Thyroid gland (tissue), 4 donors: ENCODE measurements around the gene CCDC136.

Experiments
- POLR2A ChIP-seq, 2 donors: fragments of 450-650 bp; IDR thresholded peaks; one replicate each; pipeline ENCODE4 v1.6.1; 2017; ENCODE audit warnings: antibody characterized with exemption in 2 of 2, mild to moderate bottlenecking in 2 of 2, moderate library complexity in 1 of 2
- TF ChIP-seq, protein P1 (sequence below), 6 experiments: fragments of 200-600 bp in 3 of 6; fragments of 450-650 bp in 3 of 6; sonication (generic) in 3 of 6; IDR thresholded peaks; one replicate each; pipeline ENCODE4 v1.5.1; 2016 to 2019; ENCODE audit warnings: antibody characterized with exemption in 6 of 6, mild to moderate bottlenecking in 2 of 6, inconsistent platforms in 1 of 6, moderate library complexity in 1 of 6

DNA sequence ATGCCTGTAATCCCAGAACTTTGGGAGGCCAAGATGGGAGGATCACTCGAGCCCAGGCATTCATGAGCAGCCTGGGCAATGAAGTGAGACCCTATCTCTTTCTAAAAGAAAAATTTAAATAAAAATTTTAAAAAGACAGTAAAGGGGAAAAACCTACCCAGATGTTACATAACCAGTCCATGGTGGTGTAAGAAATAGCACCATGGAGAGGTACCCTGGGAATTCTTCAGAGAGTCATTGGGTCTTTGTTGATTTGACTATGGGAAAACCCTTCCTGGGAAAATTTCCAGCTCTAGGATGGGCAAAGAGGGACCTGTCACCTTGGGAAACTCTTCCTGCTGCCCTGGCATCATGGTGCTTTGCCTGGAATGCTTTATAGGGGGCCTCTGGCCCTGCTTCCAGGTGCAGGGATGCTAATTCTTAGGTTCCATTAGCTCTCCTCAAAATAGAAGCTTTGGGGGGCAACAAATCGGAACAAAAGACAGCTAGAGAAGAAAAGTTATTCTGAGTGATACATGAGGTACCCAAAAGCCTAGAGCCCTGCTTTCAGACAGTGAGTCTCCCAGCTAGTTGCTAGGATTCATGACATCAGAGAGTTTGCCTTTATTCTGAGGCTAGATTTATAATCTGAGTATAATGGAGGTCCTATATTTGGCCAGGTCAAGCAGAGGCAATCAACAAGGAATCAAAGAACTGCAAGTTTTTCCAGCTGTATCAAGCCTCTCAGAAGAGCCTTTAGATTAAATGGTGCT, 10.1 kb downstream of the CCDC136 start:
- TF ChIP-seq POLR2A (IDR thresholded peaks at IDR 0.05): no peak
- TF ChIP-seq, protein P1, sequence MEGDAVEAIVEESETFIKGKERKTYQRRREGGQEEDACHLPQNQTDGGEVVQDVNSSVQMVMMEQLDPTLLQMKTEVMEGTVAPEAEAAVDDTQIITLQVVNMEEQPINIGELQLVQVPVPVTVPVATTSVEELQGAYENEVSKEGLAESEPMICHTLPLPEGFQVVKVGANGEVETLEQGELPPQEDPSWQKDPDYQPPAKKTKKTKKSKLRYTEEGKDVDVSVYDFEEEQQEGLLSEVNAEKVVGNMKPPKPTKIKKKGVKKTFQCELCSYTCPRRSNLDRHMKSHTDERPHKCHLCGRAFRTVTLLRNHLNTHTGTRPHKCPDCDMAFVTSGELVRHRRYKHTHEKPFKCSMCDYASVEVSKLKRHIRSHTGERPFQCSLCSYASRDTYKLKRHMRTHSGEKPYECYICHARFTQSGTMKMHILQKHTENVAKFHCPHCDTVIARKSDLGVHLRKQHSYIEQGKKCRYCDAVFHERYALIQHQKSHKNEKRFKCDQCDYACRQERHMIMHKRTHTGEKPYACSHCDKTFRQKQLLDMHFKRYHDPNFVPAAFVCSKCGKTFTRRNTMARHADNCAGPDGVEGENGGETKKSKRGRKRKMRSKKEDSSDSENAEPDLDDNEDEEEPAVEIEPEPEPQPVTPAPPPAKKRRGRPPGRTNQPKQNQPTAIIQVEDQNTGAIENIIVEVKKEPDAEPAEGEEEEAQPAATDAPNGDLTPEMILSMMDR (IDR thresholded peaks at IDR 0.05): no peak
